ENCODE measurements around the gene NPM3. TPM values are rescaled to one million over a fixed set of nuclear protein-coding genes. Genes with fewer than 3 reads are reported as not detected.

Gene NPM3
- polyA plus RNA-seq, 4 donors: 2.5 to 49.8 (median 27.7) TPM

- Histone ChIP-seq H3K36me3 (ENCODE audit: control insufficient read depth in 3 of 3, insufficient read depth in 2 of 3, low read depth in 1 of 3, low read length in 3 of 3) (no peaks in the 10 kb centered on the region), H3K27ac (ENCODE audit: low read depth in 1 of 3, low read length in 2 of 3) (no peak overlapping the region), H3K27me3 (ENCODE audit: control insufficient read depth in 3 of 3, insufficient read depth in 3 of 3, low read length in 3 of 3) (peaks cover 0 to 7% (median 6%) of the 10 kb centered on the region in 3 donors), H3K9me3 (ENCODE audit: control insufficient read depth in 2 of 2, insufficient read depth in 1 of 2, low read depth in 1 of 2, low read length in 1 of 2) (no peaks in the 10 kb centered on the region), H3K4me1 (ENCODE audit: control insufficient read depth in 3 of 3, insufficient read depth in 2 of 3, low read depth in 1 of 3, low read length in 2 of 3) (peaks cover 0 to 21% (median 0%) of the 10 kb centered on the region in 3 donors), H3K4me3 (ENCODE audit: low read depth in 1 of 3, low read length in 3 of 3) (no peak overlapping the region)
- FAIRE-seq (no peak), DNase-seq (no peak)
- WGBS, 3 donors: 86 to 88% (median 88%) methylated on average over 3 of the region's 3 CpGs
Measured at GRCh38 chr10:101744267-101744666, 39.0 kb downstream of the NPM3 start.

GRCh38 chr10:101741938-101742337 lies 41.3 kb downstream of the NPM3 start:
- Histone ChIP-seq H3K36me3 (ENCODE audit: control insufficient read depth in 3 of 3, insufficient read depth in 2 of 3, low read depth in 1 of 3, low read length in 3 of 3) (no peaks in the 10 kb centered on the region), H3K9me3 (ENCODE audit: control insufficient read depth in 2 of 2, insufficient read depth in 1 of 2, low read depth in 1 of 2, low read length in 1 of 2) (no peaks in the 10 kb centered on the region), H3K27me3 (ENCODE audit: control insufficient read depth in 3 of 3, insufficient read depth in 3 of 3, low read length in 3 of 3) (peaks cover 0 to 7% (median 6%) of the 10 kb centered on the region in 3 donors), H3K27ac (ENCODE audit: low read depth in 1 of 3, low read length in 2 of 3) (no peak overlapping the region), H3K4me3 (ENCODE audit: low read depth in 1 of 3, low read length in 3 of 3) (no peak overlapping the region), H3K4me1 (ENCODE audit: control insufficient read depth in 3 of 3, insufficient read depth in 2 of 3, low read depth in 1 of 3, low read length in 2 of 3) (peaks cover 0 to 6% (median 0%) of the 10 kb centered on the region in 3 donors)
- no peak for FAIRE-seq
- WGBS, 3 donors: 45 to 50% (median 46%) methylated on average over 2 of the region's 2 CpGs
- DNase-seq: no peak

DNA sequence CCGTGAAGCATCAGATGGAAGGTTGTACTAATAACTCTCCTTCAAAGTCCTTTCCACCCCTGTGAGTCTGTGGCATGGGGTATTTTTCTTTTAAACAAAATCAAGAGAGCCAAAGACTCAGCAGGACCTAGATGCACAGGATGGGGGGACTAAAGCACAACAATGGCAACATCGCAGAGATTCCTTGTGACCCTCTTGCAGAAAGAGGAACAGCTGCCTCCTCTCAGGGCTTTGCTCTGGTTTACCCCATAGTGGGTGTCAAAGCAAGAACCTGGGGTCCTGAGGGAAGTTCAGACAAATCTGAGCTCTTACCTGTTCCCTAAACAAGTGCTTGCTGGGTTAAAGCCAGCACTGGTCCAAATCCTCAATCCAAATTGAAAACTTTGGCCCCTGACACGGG lies 46.6 kb downstream of the NPM3 start:
- FAIRE-seq: no peak
- no peaks in the 10 kb centered on the region for H3K36me3 ChIP-seq (ENCODE audit: control insufficient read depth in 3 of 3, insufficient read depth in 2 of 3, low read depth in 1 of 3, low read length in 3 of 3)
- no peaks in the 10 kb centered on the region for H3K4me1 ChIP-seq (ENCODE audit: control insufficient read depth in 3 of 3, insufficient read depth in 2 of 3, low read depth in 1 of 3, low read length in 2 of 3)
- peaks cover 0 to 12% (median 11%) of the 10 kb centered on the region in 3 donors for H3K27me3 ChIP-seq (ENCODE audit: control insufficient read depth in 3 of 3, insufficient read depth in 3 of 3, low read length in 3 of 3)
- 58 to 76% (median 71%) methylated on average over 3 of the region's 3 CpGs for WGBS, 3 donors
- no peak overlapping the region for H3K27ac ChIP-seq (ENCODE audit: low read depth in 1 of 3, low read length in 2 of 3)
- no peak overlapping the region for H3K4me3 ChIP-seq (ENCODE audit: low read depth in 1 of 3, low read length in 3 of 3)
- DNase-seq: no peak
- no peaks in the 10 kb centered on the region for H3K9me3 ChIP-seq (ENCODE audit: control insufficient read depth in 2 of 2, insufficient read depth in 1 of 2, low read depth in 1 of 2, low read length in 1 of 2)

DNA sequence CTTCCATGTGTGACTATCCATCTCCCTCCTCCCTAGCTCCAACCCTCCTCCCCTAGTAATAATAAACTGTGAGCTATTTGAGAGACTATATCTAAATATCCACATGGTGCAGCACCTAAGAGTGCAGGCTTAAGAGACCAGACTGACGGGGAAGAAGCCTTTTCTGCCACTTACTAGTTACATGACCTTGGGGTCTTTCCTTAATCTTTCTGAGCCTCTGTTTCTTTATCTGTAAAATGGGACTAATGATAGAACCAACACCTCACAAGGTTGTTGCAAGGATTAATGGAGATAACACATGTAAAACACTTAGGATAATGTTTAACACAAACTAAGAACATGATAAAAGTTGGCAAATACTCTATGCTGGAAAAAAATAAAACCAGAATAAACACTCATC lies 51.1 kb downstream of the NPM3 start:
- Histone ChIP-seq H3K27me3 (ENCODE audit: control insufficient read depth in 3 of 3, insufficient read depth in 3 of 3, low read length in 3 of 3) (peaks cover 0 to 5% (median 4%) of the 10 kb centered on the region in 3 donors), H3K27ac (ENCODE audit: low read depth in 1 of 3, low read length in 2 of 3) (no peak overlapping the region), H3K4me3 (ENCODE audit: low read depth in 1 of 3, low read length in 3 of 3) (no peak overlapping the region), H3K9me3 (ENCODE audit: control insufficient read depth in 2 of 2, insufficient read depth in 1 of 2, low read depth in 1 of 2, low read length in 1 of 2) (no peaks in the 10 kb centered on the region), H3K36me3 (ENCODE audit: control insufficient read depth in 3 of 3, insufficient read depth in 2 of 3, low read depth in 1 of 3, low read length in 3 of 3) (no peaks in the 10 kb centered on the region), H3K4me1 (ENCODE audit: control insufficient read depth in 3 of 3, insufficient read depth in 2 of 3, low read depth in 1 of 3, low read length in 2 of 3) (no peaks in the 10 kb centered on the region)
- WGBS, 3 donors: 58 to 73% (median 62%) methylated on average over 1 of the region's 1 CpG
- DNase-seq (no peak), FAIRE-seq (no peak)

Other genes with a start within 250 kb of the NPM3 start
- 10 to 100 TPM; 24.8 to 31.3 (median 30.0) TPM for gene POLL, start 195.2 kb downstream of the NPM3 start, polyA plus RNA-seq
- 10 to 100 TPM in 2 of 4 donors, 1 to 10 TPM in 2; 4.2 to 18.3 (median 12.2) TPM for gene DPCD, start 195.1 kb downstream of the NPM3 start, polyA plus RNA-seq
- gene FBXW4, start 88.3 kb downstream of the NPM3 start, polyA plus RNA-seq: 10 to 100 TPM; 27.1 to 49.1 (median 35.4) TPM
- under 1 TPM in 1 of 4 donors, not detected in 3; 0.12 TPM for gene FGF8, start 7.3 kb downstream of the NPM3 start, polyA plus RNA-seq
- gene OGA, start 35.0 kb upstream of the NPM3 start, polyA plus RNA-seq: 100 to 1,000 TPM in 1 of 4 donors, 10 to 100 TPM in 3; 26.5 to 116 (median 31.3) TPM
- 10 to 100 TPM in 1 of 4 donors, 1 to 10 TPM in 3; 2.5 to 14.9 (median 3.4) TPM for gene KCNIP2, start 60.4 kb upstream of the NPM3 start, polyA plus RNA-seq

Measured in small intestine (tissue), 7 donors.